A549 (cell line): ENCODE data around the gene GLB1L3.

Experiments used
- CEBPB ChIP-seq, 2 experiments: fragments of >200 bp in 1 of 2; sonication (Bioruptor Twin) in 1 of 2; formaldehyde crosslinking in 1 of 2; IDR thresholded peaks; 2 replicates each; pipeline ENCODE4 v1.6.1; 2012 to 2016
- KDM1A ChIP-seq: fragments of 200-600 bp; sonication (generic); IDR thresholded peaks from 2 replicates; pipeline ENCODE4 v1.6.1; 2016; ENCODE audit warnings: low read depth, mild to moderate bottlenecking
- KDM5A ChIP-seq: fragments of 200-600 bp; sonication (generic); IDR thresholded peaks from 2 replicates; pipeline ENCODE4 v1.6.1; 2016; ENCODE audit warnings: antibody characterized with exemption, mild to moderate bottlenecking
- POLR2A ChIP-seq: IDR thresholded peaks from 2 replicates; pipeline ENCODE4 v1.6.1; 2012; ENCODE audit warnings: mild to moderate bottlenecking, low read length
- POLR2AphosphoS2 ChIP-seq: conservative IDR thresholded peaks from 2 replicates; pipeline ENCODE4 v1.6.1; 2012; ENCODE audit warnings: low read length, improper control_type of control experiment, inconsistent platforms
- TF ChIP-seq, protein P1 (sequence below): fragments of >200 bp; sonication (Bioruptor Twin); formaldehyde crosslinking; IDR thresholded peaks from 3 replicates; pipeline ENCODE4 v1.5.1; 2016

DNA sequence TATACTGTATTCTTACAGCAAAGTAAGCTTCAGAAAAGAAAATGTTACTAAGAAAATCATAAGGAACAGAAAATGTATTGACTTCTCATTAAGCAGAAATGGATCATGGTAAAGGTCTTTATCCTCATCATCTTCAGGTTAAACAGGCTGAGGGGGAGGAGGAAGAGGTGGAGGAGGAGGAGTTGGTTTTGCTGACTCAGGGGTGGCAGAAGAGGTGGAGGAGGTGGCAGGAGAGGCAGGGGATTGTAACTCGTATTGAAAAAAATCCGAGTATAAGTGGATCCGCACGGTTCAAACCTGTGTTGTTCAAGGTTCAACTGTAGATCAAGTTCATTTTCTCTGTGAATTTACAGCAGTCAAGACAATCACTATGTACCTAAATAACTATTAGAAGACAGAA, 13.0 kb downstream of the GLB1L3 start:
- no peak for TF ChIP-seq KDM5A
- TF ChIP-seq POLR2AphosphoS2, result no peak
- TF ChIP-seq CEBPB (IDR thresholded peaks at IDR 0.05), result no peak
- TF ChIP-seq, protein P1, sequence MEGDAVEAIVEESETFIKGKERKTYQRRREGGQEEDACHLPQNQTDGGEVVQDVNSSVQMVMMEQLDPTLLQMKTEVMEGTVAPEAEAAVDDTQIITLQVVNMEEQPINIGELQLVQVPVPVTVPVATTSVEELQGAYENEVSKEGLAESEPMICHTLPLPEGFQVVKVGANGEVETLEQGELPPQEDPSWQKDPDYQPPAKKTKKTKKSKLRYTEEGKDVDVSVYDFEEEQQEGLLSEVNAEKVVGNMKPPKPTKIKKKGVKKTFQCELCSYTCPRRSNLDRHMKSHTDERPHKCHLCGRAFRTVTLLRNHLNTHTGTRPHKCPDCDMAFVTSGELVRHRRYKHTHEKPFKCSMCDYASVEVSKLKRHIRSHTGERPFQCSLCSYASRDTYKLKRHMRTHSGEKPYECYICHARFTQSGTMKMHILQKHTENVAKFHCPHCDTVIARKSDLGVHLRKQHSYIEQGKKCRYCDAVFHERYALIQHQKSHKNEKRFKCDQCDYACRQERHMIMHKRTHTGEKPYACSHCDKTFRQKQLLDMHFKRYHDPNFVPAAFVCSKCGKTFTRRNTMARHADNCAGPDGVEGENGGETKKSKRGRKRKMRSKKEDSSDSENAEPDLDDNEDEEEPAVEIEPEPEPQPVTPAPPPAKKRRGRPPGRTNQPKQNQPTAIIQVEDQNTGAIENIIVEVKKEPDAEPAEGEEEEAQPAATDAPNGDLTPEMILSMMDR, result no peak
- no peak for TF ChIP-seq POLR2A
- TF ChIP-seq KDM1A, result no peak
